ENCODE measurements around the gene RHOU.
"Not testable (repeated sequence)": the region's sequence is repeated elsewhere in the genome, so short reads cannot be mapped to it uniquely, and the experiment has no call there.

RHOU gene
- 6.4 reads per million, percentile 24 among the genes with 10 or more reads in this experiment for total RNA-seq

- DNase-seq: peak; percentile 42
These were observed at the start of gene RHOU for GRCh38 chr1:228734881-228735801. TSS of gene RHOU (plus strand) at chr1:228735479. CDS start at chr1:228735743, 264 bp downstream.

GRCh38 chr1:228687587-228687986, 47.7 kb upstream of the RHOU start:
- no peak for DNase-seq

GRCh38 chr1:228689255-228689654, 46.0 kb upstream of the RHOU start:
- DNase-seq: no peak

GRCh38 chr1:228691211-228691610, 44.1 kb upstream of the RHOU start:
- no peak for DNase-seq

- no peak for DNase-seq
These were observed 43.4 kb upstream of the RHOU start for GRCh38 chr1:228691926-228692325.

GRCh38 chr1:228694447-228694846, 40.8 kb upstream of the RHOU start:
- DNase-seq: not testable (repeated sequence)

GRCh38 chr1:228695015-228695955, 40.0 kb upstream of the RHOU start:
- DNase-seq: no peak

GRCh38 chr1:228697207-228698016, 37.9 kb upstream of the RHOU start:
- DNase-seq: no peak

- DNase-seq: no peak
These were observed 37.3 kb upstream of the RHOU start for GRCh38 chr1:228698017-228698329.

- no peak for DNase-seq
These were observed 32.8 kb upstream of the RHOU start for GRCh38 chr1:228702433-228702832.

GRCh38 chr1:228706305-228706704, 29.0 kb upstream of the RHOU start:
- no peak for DNase-seq

GRCh38 chr1:228717081-228717480, 18.2 kb upstream of the RHOU start:
- DNase-seq: no peak

GRCh38 chr1:228721407-228721806, 13.9 kb upstream of the RHOU start:
- DNase-seq: no peak

GRCh38 chr1:228723287-228723686, 12.0 kb upstream of the RHOU start:
- no peak for DNase-seq

- no peak for DNase-seq
These were observed 11.4 kb upstream of the RHOU start for GRCh38 chr1:228723921-228724320.

GRCh38 chr1:228725178-228725577, 10.1 kb upstream of the RHOU start:
- no peak for DNase-seq

GRCh38 chr1:228727681-228728171, 7.6 kb upstream of the RHOU start:
- DNase-seq: no peak

GRCh38 chr1:228732426-228732825, 2.9 kb upstream of the RHOU start:
- DNase-seq: no peak

- no peak for DNase-seq
These were observed 1.7 kb upstream of the RHOU start for GRCh38 chr1:228733576-228733975.

GRCh38 chr1:228735871-228736586, 750 bp downstream of the RHOU start:
- DNase-seq: peak; percentile 12

GRCh38 chr1:228736844-228737445, 1.7 kb downstream of the RHOU start:
- DNase-seq: no peak

Data from effector CD4-positive, alpha-beta T cell (primary cell).